HTR-8/SVneo (cell line): Measurements from ENCODE around the gene TRAPPC3L.
A peak's percentile ranks its signal among the peaks of the same experiment; 100 is the strongest.
"Not testable (repeated sequence)": the region's sequence is repeated elsewhere in the genome, so short reads cannot be mapped to it uniquely, and the experiment has no call there.

ENCODE experiments used
- DNase-seq: peaks from one replicate; pipeline ENCODE4 v3.0.0; 2011; ENCODE audit warnings: low spot score, mixed read lengths; ENCODE audit not compliant: insufficient read length
- FAIRE-seq: peaks from 2 replicates; lab custom pipeline; 2011; peaks lifted over from hg19 to GRCh38; lab: Jason Lieb, UNC

TRAPPC3L gene

DNA sequence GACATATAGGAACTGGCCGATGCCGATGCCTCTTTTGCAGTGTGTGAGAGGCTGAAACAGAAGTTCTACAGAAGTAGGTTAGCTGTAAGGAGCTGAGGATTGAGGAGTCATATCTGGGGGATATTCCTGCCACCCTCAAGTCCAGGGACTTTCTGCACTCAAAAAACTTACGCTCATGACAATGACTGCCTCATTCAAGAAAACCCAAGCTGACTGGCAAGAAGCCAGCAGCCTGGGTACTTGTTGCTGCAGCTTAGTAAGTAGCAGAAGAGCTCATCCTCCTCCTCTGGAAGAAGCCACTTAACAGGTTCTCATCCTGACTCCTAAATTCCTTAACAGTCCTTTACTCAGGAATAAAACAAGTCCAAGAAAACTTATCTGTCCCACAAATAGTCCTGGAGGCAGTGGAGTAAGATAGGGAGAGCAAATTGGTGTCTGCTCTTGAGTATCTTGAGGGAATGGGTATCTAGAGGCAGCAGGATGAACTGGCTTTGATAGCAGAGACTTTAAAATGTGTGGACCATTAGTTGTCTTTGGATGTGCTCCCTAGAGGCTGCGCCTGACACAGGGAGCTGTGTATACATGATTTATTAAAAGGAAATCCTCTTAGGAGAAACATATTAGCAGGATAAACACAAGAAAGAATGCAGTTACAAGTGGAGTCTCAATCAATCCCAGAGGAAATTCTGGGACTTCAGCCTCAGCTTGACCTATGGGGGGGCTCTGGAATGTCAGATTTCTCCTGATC is 26.7 kb downstream of the TRAPPC3L start:
- no peak for FAIRE-seq
- DNase-seq: no peak

DNA sequence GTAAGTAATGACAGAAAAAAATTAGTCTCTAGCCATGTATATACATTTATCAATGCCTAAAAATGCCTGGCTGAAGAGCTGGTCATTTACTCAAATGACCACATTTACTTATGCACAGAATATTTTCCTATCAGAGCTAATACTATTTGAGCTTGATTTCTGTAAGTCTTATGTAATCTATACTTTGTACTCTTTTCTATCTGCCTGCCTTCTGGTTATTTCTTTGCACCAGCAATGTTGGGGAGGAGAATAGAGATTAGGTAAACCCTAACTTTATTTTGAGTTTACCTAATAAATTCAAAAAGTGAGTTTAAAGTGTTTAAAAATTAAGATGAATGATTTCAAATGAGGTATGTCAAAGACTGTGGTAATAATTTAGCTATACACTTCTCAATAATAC is 30.3 kb downstream of the TRAPPC3L start:
- DNase-seq (no peak), FAIRE-seq (no peak)

GRCh38 chr6:116514111-116514510 is 31.4 kb downstream of the TRAPPC3L start:
- FAIRE-seq (no peak), DNase-seq (no peak)

DNA sequence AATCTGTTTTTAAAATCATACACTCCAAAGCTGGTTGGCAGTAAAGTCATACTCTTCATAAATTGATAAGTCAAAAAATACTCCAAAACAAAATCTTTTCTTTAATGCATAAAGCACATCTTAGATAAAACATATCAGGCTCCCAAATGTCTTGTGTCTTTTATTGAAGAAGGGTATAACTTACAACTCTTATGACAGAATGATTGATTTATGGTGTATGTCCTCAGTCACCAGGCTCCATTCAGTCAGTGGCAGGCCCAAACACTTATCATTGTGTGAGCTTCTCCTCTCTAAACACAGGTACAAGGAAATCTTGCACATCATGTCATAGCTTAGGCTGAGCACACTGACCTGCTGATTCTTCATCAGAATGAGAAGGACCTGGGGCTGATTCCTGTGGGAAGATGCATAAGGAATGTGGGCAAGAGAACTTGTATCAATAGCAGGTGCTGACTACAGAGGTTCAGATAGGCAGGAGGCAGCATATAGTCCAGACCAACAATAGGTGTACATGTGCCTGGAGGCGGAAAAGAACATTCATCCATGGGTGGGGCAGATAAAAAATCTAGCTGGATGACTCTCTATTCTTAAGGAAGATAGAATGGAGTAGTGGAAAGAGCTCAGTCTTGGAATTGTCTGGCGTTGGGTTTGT is 32.1 kb downstream of the TRAPPC3L start:
- DNase-seq (no peak), FAIRE-seq (no peak)

DNA sequence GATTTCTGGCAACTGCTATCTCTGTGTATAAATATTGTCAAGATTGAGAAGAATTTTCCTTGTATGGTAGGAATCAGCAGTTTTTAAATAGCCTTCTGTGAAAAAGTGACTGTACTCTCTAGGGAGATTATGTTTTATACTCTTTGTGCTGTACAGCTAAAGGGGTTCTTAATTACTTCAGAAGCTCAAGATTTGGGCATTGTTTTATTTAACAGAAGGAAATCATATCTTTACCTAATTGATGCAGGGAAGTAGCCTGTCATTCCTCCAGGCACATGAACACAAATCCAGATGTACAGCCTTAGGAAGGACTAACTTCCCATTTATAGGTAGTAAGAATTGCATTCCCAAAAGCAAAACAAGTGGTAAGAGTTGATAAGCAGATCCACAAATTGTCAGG is 32.8 kb downstream of the TRAPPC3L start:
- no peak for DNase-seq
- FAIRE-seq: no peak

DNA sequence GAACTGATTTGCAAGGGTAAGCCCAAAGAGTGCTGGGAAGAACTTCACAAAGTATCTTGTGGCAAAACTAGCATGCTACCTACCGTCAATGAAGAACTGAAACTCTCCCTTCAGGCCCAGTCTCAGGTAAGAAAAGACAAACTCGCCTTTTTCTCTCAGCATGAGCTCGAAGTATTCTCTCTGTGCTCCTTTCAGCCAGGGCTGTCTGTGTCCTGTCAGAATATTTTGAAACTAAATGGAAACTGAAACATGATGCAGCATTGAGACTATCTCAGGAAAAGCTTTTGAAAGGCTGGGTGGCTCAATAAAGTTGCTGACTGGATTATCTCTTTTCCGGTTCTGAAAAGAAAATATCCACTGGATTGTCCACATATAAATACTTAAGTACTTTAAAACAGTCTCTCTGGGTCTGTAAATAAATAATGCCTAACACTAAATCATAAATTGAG is 33.3 kb downstream of the TRAPPC3L start:
- DNase-seq (no peak), FAIRE-seq (no peak)

- DNase-seq (peak; percentile 54), FAIRE-seq (no peak)
Measured at GRCh38 chr6:116511424-116512110, 33.9 kb downstream of the TRAPPC3L start, which contains the start of gene CALHM5. Gene CALHM5 (plus strand): TSS chr6:116511639. CDS start chr6:116511697, 58 bp downstream.

DNA sequence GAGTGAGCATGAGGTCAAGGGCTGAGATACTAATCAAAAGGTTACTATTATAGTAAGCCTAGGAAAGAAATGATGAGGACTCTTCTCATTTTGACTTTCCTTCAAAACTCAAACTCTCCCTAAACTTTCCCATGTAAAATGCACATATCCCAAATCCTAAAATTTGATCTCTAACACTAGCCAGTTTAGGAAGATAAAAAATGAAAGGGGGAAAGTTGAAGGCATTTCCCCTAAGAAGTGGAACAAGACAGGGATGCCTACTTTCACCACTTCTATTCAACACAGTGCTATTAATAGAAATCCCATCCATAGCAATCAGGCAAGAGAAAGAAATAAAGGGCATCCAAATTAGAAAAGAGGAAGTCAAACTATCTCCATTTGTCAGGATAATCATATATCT is 37.0 kb downstream of the TRAPPC3L start:
- FAIRE-seq (no peak), DNase-seq (no peak)

DNA sequence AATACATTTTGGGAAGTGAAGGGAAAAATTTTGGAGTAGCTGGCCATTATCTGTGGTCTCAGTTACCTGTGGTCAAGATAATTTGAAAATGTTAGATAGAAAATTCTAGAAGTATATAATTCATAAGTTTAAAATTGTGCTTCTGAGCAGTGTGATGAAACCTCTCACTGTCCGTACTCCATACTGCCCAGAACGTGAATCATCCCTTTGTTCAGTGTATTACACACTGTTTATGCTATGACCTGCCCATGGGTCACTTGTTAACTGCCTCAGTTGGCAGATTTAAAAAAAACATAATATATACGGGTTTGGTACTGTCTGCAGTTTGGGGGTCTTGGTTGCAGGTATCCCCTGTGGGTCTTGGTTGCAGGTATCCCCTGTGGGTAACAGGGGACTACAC is 38.2 kb downstream of the TRAPPC3L start:
- FAIRE-seq (no peak), DNase-seq (no peak)

DNA sequence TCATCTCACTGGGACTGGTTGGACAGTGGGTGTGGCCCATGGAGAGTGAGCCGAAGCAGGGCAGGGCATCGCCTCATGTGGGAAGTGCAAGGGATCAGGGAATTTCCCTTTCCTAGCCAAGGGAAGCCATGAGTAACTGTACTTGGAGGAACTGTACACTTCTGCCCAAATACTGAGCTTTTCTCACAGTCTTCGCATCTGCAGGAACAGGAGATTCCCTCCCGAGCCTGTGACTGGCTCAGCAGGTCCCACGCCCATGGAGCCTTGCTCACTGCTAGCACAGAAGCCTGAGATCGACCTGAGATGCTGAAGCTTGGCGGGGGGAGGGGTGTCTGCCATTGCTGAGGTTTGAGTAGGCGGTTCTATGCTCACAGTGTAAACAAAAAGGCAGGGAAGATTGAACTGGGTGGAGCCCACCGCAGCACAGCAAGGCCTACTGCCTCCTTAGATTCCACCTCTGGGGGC is 44.5 kb downstream of the TRAPPC3L start:
- DNase-seq (no peak), FAIRE-seq (no peak)

GRCh38 chr6:116497113-116497676 is 48.3 kb downstream of the TRAPPC3L start:
- no peak for FAIRE-seq

GRCh38 chr6:116495161-116495560 is 50.3 kb downstream of the TRAPPC3L start:
- FAIRE-seq, DNase-seq: not testable (repeated sequence)

More at GRCh38 chr6:116497113-116497676, 48.3 kb downstream of the TRAPPC3L start:
- no peak for DNase-seq

DNA sequence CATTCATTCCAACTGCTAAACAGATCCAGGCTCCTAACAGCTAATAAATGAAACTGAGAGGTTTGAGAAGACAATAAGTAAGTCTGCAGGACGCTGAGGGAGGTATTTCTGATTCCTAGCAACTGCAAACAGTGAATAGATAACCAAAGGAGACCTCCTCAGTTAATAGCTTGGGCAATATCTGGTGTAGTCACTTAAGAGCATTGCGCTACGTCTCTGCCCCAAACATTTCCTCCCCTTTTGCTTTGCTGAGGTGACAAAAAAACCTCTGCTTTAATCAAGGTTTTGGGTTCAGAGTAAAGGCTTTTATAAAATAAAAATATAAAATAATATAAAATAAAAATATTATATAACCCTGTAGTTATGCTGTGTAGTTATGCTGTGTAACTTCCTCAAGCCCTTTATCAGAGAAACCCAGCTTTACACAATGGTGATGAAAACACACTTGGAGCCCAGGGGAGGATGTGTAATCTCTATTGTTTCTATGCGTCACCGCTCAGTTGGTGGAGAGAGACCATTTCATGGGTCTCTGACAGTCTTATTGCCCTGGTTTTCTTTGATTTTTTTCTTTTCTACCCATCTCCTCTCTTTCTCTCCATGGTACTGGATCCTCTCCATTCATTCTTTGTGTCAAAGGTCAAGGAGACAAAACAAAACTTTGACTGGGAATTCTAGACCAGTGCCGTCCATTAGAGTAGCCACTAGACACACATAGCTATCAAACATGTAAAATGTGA is 53.0 kb downstream of the TRAPPC3L start:
- no peak for DNase-seq
- FAIRE-seq: no peak

DNA sequence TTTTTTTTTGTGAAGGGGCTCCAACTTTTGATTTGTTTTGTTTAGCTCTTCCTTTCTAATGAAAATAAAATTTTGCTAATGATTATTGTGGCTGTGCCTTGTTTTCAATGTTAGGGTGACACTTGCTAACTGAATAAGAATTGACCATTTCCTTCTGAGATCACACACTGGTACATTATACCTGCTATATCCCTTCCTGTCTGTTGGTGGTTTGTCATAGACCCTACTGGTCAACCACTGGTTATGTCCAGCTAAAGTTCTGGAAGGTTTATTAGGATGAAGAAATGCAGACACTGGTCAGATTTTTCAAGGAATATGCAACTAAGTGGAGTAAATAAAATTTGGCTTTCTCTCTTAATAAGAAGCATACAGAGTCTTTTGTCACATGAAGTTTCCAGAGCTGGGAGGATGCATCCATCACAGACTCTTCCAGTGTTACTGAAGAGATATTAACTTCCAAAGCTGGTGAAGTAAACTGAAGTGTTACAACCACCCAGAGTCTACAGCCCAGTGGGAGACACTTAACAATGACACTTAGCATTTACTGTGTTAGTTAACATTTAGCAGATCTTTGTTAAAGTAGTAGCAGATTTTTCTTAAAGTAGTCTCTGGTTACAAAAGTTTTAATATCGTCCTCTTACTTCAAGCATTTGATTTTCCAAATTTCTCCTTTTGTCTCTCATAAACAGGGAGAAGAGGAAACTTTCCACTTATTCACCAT is 53.7 kb downstream of the TRAPPC3L start:
- FAIRE-seq: no peak
- DNase-seq: no peak

DNA sequence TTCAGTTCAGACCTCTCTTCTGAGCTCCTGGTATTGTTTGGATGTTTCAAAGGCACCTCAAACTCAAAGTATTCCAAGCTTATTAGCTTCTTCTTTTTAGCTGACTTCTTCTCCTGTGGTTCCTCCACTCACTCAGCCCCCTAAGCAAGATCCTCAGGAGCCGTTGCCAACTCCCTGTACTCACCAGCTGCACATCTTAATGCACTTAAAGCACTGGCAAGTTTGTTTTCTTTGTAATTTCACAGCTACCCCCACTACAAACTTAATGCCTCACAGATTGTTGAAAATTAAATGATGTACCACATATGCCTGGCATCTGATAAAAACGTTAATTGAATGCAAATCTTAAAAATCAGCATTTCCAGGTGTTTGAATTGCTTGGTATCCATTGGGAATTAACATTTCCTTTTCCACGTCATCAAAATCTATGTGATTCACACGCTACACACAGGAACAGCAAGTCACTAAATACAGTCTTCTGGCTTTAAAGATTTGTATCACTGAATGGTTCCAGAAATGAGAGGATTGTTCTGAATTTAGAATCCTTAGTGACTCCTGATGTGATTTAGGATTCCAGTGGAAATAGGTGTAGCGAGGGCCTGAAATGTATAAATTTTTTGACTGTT is 59.8 kb downstream of the TRAPPC3L start:
- DNase-seq (no peak), FAIRE-seq (no peak)

- FAIRE-seq: no peak
Measured at GRCh38 chr6:116483616-116484015, 61.9 kb downstream of the TRAPPC3L start.

DNA sequence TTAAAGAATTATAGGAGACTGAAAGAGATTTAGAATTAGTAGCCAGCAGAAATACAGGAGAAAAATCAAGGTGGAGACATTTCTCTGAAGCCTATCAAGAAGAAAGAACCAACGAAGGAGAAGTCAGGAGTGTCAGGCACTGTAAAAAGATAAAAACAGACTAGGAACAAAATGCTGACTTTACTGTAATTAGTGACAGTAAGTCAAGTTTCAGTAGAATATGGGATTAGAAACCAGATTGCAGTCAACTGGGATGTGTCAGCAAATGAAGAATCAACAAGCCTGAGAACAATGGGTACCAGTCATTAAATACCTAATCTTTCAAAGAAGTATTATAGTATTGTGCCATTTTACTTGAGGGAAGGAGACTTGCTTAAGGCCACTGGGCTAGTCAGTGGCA is 62.7 kb downstream of the TRAPPC3L start:
- DNase-seq: no peak

More at GRCh38 chr6:116483616-116484015, 61.9 kb downstream of the TRAPPC3L start:
- no peak for DNase-seq

GRCh38 chr6:116476002-116476678 is 69.3 kb downstream of the TRAPPC3L start:
- DNase-seq: no peak
- FAIRE-seq: no peak

More for the DNA sequence above, 62.7 kb downstream of the TRAPPC3L start:
- FAIRE-seq: no peak
